ENCODE data around the gene TSPAN19.

DNA sequence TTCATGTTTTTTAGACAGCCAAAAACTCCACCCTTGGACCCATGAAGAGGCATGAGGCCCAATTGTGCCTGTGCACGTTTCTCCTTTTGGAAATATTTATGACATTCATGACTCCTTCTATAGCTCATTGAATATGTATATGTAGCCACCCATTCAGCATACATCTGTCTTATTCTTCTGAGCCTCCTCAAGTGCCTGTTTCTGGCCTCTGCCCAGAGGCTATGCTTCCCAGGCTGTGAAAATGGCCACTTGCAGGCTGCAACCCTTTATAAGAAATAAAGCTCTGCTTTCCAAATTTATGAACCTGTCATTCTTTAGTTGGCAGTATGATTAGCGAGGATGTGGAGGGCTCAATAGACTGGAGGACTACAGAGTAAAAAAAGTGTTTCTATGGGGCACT lies 35.3 kb downstream of the TSPAN19 start:
- no peak for TF ChIP-seq POLR2AphosphoS5 (IDR thresholded peaks at IDR 0.05)
- TF ChIP-seq, protein P1, sequence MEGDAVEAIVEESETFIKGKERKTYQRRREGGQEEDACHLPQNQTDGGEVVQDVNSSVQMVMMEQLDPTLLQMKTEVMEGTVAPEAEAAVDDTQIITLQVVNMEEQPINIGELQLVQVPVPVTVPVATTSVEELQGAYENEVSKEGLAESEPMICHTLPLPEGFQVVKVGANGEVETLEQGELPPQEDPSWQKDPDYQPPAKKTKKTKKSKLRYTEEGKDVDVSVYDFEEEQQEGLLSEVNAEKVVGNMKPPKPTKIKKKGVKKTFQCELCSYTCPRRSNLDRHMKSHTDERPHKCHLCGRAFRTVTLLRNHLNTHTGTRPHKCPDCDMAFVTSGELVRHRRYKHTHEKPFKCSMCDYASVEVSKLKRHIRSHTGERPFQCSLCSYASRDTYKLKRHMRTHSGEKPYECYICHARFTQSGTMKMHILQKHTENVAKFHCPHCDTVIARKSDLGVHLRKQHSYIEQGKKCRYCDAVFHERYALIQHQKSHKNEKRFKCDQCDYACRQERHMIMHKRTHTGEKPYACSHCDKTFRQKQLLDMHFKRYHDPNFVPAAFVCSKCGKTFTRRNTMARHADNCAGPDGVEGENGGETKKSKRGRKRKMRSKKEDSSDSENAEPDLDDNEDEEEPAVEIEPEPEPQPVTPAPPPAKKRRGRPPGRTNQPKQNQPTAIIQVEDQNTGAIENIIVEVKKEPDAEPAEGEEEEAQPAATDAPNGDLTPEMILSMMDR (IDR thresholded peaks at IDR 0.05), result no peak
- TF ChIP-seq POLR2A (IDR thresholded peaks at IDR 0.05), result no peak
